ENCODE results near the gene YBEY.

YBEY gene

GRCh38 chr21:46265736-46266525, 20.2 kb upstream of the YBEY start:
- DNase-seq: no peak

- no peak for DNase-seq
Observed at GRCh38 chr21:46266946-46267345, 19.2 kb upstream of the YBEY start.

DNA sequence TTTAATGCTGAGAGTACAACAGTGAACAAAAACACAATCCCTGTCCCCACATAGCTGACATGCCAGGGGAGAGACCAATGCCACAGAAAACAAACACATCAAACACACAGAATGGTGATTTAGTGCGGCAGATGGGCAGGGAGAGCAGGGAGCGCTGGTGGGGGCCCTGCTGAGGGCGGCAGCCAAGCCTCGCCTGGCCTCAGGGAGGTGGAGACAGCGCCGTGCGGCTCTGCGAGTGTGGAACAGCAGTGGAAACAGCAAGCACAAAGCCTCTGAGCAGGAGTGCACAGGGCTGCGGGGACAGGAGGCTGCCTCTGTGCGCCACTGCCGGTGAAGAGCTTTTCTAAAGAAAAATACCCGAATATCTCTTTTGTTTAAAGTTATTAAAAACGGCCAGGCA, 17.8 kb upstream of the YBEY start:
- DNase-seq: no peak

- no peak for DNase-seq
Observed at GRCh38 chr21:46269466-46269865, 16.7 kb upstream of the YBEY start.

DNA sequence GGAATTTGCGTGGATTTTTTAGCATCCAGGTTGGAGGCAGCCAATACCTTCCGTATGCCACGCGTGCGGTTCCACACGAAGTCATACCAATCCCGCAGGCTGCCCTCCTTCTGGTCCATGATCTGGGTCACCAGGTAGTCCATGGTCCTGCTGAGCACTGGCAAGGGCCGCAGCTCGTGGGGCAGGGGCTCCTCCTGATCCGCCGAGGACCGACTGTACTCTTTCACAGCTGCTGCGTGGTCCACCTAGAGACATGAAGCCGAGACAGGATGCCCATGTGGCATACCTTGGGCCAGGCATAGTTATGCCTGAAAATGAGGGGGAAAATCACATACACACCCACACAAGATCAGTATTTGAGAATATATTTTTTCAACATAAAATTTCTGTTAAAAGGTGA, 12.8 kb upstream of the YBEY start:
- no peak for DNase-seq

DNA sequence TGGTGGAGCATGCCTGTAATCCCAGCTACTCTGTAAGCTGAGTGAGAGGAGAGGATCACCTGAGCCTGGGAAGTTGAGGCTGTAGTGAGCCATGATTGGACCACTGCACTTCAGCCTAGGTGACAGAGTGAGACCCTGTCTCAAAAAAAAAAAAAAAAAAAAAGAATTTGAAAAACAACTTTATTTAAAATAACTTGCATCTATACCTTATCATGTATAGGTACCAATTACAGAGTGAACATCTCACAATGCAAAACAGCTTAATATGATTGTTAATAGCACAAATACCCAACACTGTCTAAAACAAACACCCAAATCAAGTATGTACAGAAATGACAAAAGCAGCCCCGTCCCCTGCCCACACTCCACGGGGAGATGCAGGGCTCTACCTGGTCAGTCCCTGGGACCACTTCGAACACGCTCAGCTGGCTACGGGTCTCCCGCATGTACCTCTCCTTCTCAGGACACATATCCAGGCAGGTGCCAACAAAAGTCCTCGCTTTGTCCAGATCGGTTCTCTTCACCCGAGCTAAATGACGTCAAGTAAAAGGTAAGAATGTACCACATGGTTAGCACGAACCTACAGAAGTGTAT, 11.2 kb upstream of the YBEY start:
- DNase-seq: no peak

GRCh38 chr21:46284077-46284644, 2.0 kb upstream of the YBEY start:
- DNase-seq: no peak

DNA sequence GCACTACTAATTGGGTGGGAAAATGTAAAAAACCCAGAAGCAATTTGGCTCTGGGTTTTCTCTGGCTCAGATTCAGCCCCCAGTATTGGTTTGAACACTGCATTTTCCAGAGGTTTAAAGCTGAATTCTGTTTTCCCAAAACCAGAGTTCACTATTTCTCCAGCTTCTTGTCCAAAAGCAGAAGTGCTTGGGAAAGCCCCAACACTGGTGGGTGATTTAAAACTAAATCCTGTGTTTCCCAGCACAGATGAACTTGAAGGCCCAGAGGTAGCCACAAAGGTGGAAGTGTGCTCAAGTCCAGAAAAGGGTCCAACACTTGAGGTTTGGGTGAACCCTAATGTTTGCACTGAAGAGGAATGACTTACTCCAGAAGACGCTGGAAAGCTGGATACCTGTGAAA, 1.4 kb upstream of the YBEY start:
- no peak for DNase-seq

DNA sequence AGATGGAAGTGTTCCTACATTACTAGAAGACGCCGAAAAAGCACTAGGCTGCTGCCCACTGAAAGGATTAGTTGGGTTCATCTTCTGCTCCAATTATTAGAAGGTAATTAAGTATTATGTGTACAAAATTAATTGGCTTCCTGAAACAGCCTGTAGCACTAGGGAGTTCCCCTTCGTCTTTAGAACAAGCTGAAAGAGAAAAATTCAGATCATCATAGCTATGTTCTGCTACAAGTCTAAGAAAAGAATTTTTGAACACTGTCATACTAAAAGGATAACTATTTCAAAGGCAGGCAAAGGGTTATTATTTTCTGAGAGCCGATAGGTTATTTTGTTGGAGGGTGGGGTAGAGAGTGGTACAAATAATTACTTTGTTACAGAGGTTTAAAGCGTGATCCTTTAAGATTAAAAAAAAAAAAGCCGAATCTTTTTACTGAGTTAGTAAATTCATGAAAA, 908 bp upstream of the YBEY start, which contains the start of gene MCM3AP:
MCM3AP (minus strand) TSS at position 406 of the 456 bp plus-strand sequence; CDS start at position 81, 325 bp downstream.
- DNase-seq: no peak

GRCh38 chr21:46286648-46287002, 483 bp downstream of the YBEY start:
- DNase-seq: no peak

- no peak for DNase-seq
Observed at GRCh38 chr21:46287541-46287940, 1.4 kb downstream of the YBEY start.

DNA sequence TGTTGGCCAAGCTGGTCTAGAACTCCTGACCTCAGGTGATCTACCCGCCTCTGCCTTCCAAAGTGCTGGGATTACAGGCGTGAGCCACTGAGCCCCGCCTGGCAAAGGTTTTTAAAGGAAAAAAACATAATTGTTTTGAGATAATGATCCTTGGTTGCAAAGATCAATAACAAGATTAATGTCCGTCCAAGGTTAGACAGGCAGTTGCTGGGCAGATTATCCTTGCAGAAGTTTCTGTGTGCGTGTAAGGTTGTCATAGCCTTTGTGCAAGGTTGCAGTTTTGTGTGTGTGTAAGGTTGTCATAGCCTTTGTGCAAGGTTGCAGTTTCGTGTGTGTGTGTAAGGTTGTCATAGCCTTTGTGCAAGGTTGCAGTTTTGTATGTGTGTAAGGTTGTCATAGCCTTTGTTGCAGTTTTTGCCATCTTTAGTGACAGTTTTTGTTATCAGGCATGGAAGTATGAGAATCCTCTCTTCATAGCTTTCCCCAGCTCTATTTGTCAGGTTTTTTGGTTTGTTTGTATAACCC, 3.6 kb downstream of the YBEY start:
- DNase-seq: no peak

- no peak for DNase-seq
Observed at GRCh38 chr21:46291561-46291960, 5.4 kb downstream of the YBEY start.

DNA sequence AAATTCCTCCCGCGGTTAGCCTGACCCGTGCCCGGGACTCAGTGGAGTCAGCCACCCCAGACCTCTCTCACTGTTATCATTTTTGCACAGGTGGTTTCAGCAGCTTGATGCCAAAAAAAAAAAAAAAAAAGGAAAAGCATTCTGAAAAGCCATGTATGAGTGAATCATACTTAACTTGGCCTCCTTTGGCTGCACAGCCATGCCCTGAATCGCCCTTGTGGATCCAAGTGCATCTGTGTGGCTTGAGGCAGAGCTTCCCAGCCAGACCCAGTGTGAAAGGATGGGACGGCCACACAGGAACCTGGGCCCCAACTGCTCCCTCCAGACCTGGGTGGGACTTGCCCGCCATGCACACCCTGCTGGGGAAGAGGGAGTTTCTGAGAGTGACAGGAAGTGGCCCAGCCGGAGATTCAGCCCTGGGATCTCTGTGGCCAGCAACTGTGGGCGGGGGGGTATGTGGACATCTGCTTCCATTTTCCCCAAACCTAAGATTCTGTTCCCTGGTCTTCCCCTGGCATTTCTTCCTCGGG, 8.6 kb downstream of the YBEY start:
- DNase-seq: no peak

DNA sequence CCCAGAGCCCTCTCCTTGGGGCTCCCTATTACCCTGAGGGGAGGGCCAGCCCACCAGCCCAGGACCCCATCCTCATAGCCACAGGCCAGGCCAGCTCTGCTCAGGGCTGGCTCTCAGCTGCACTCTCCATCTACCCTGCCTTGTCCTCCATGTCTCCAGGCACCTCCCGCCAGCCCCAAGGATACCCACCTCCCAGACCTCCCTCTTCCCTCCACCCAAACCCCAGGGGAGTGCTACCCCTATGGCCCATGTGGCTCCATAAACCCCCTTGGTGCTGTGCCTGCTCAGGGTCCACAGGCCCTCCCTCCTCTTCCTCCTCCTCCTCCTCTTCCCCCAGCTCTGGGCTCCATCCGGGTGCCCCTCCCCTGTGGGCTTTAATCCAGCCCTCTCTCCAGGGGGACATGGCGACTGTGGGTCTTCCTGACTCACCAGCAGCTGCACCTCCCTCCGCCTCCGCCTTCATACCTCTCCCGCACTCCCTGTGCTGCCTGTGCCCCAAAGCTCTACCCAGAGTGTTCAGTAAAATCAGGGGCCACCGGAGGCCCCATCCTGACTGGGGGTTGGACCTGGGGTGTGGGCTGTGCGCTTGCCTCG, 9.1 kb downstream of the YBEY start:
- no peak for DNase-seq

- no peak for DNase-seq
Observed at GRCh38 chr21:46295996-46296752, 10.0 kb downstream of the YBEY start.

GRCh38 chr21:46297338-46298271, 11.5 kb downstream of the YBEY start:
- DNase-seq: no peak

DNA sequence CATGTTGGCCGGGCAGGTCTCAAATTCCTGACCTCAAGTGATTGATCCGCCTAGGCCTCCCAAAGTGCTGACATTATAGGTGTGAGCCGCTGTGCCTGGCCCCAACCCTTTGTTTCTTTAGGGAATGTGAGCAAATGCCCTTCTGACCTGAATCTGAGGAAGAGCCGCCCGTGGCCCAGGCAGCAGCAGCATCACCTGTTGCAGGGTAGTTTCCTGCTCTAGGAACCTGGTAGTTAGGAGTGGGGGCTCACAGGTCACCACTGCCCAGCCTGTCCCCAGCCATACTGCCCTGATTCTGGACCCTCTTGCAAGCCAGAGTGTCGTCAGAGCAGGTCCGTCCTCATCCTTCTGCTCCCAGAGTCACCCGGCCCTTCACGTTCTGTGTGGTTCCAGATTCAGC, 13.0 kb downstream of the YBEY start:
- no peak for DNase-seq

DNA sequence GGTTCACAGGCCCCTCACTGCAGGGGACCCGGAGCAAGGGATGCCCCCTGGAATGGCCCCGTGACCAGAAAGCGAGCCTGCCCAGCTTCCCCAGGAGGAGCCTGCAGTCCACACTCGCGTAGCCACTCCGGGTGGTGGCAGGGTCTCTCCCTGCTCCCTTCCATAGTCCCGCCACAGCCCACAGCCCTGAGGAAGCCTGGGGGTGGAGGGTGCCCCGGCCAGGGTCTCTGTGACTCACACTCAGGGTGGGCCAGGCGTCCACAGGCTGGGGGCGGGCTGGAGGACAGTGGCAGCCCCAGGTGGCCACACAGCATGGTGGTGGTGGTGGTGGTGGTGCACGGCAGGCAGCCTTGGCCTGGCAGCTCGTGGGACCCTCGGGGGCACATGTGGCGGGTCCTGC, 15.6 kb downstream of the YBEY start:
- no peak for DNase-seq

GRCh38 chr21:46304437-46304836, 18.3 kb downstream of the YBEY start:
- DNase-seq: no peak

DNA sequence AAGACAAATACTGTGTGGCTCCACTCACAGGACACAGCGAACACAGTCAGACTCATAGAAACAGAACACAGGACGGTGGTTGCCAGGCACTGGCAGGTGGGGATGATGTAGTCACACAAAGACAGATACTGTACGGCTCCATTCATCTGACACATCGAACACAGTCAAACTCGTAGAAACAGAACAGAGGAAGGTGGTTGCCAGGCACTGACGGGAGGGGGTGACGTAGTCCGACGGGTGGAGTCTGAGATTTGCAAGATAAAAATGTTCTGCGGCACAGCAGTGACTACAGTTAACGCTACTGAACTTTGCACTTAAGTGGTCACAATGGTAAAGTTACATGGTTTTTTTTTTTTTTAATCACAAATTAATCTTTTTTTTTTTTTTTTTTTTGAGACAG, 18.8 kb downstream of the YBEY start:
- DNase-seq: no peak

- no peak for DNase-seq
Observed at GRCh38 chr21:46307625-46308024, 21.5 kb downstream of the YBEY start.

All from NCI-H1436 treated with DMSO at 0.1 percent for 48 hours (cell line).